Muscle of leg (tissue), 11 donors: ENCODE results near the gene EHMT1. TPM values are rescaled to one million over a fixed set of nuclear protein-coding genes. Genes with fewer than 3 reads are reported as not detected.
A peak's percentile ranks its signal among the peaks of the same experiment; 100 is the strongest.
"Not testable (repeated sequence)": the region's sequence is repeated elsewhere in the genome, so short reads cannot be mapped to it uniquely, and the experiment has no call there.

Source experiments
- DNase-seq: peaks from one replicate; pipeline ENCODE4 v3.0.0; 2013
- H3K27ac ChIP-seq: one replicate; pipeline ENCODE4 v1.5.1; 2013; ENCODE audit warnings: mild to moderate bottlenecking, low read length, control low read depth
- H3K27me3 ChIP-seq: one replicate; pipeline ENCODE4 v1.6.1; 2013; ENCODE audit warnings: low read length; ENCODE audit not compliant: control insufficient read depth, insufficient read depth
- H3K36me3 ChIP-seq: one replicate; pipeline ENCODE4 v1.6.1; 2013; ENCODE audit warnings: low read length; ENCODE audit not compliant: control insufficient read depth, insufficient read depth
- H3K4me1 ChIP-seq: one replicate; pipeline ENCODE4 v1.6.1; 2013; ENCODE audit warnings: low read length; ENCODE audit not compliant: control insufficient read depth, insufficient read depth
- H3K4me3 ChIP-seq: one replicate; pipeline ENCODE4 v1.5.1; 2013; ENCODE audit warnings: low read length, control low read depth
- H3K9me3 ChIP-seq: replicated peaks from 2 replicates; pipeline ENCODE4 v1.6.1; 2013; ENCODE audit warnings: low read depth, low read length; ENCODE audit not compliant: control insufficient read depth
- WGBS: methylation state at CpG from one replicate; pipeline ENCODE4 v1.1.5; 2013; ENCODE audit warnings: missing lambda C conversion rate; ENCODE audit not compliant: insufficient coverage; 5-methylcytosine and 5-hydroxymethylcytosine counted together
- polyA plus RNA-seq, 8 donors: library from polyadenylated mRNA; unstranded; fragments of 120-200 nt; gene quantifications; one replicate each; pipeline versions ENCODE4 v1.2.1 to v1.2.3, GENCODE V29; 2013; ENCODE audit warnings: inconsistent platforms in 1 of 8, low replicate concordance in 1 of 8; ENCODE audit not compliant: insufficient read length in 8 of 8, insufficient read depth in 1 of 8
- total RNA-seq: library from RNA; stranded (reverse); fragments of 120-200 nt; gene quantifications from one replicate; pipeline ENCODE4 v1.2.4, GENCODE V29; 2013

Gene EHMT1
- total and polyA plus RNA-seq, 9 donors: 29.9 to 59.7 (median 47.7) TPM

DNA sequence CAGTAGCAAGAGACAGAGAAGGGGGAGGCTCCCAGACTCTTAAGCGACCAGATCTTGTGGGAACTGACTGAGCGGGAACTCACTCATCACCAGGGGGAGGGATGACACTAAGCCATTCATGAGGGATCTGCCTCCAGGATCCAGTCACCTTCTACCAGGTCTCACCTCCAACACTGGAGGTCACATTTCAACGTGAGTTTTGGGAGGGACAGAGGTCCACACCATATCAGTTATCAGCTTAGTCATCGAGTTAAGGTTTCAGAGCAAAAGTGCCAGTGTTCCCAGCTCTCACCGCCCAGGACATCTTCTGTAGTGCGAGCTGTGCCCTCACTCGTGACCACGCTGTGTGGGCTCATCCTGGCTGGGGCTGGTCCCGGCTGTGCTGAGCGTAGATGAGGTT lies 160.1 kb downstream of the EHMT1 start:
- Histone ChIP-seq H3K4me3 (no peak overlapping the region), H3K4me1 (peaks cover 12% of the 10 kb centered on the region), H3K9me3 (no peaks in the 10 kb centered on the region), H3K27me3 (no peaks in the 10 kb centered on the region), H3K36me3 (peaks cover 73% of the 10 kb centered on the region), H3K27ac (no peak overlapping the region)
- WGBS: 92% methylated on average over 8 of the region's 10 CpGs
- DNase-seq: no peak

DNA sequence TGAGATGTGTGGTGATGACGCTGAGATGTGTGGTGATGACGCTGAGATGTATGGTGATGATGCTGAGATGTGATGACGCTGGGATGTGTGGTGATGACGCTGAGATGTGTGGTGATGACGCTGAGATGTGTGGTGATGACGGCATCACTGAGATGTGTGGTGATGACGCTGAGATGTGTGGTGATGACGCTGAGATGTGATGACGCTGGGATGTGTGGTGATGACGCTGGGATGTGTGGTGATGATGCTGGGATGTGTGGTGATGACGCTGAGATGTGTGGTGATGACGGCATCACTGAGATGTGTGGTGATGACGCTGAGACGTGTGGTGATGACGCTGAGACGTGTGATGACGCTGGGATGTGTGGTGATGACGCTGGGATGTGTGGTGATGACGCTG lies 161.2 kb downstream of the EHMT1 start:
- peaks cover 16% of the 10 kb centered on the region for H3K4me1 ChIP-seq

GRCh38 chr9:137781906-137782585 lies 163.2 kb downstream of the EHMT1 start:
- DNase-seq: no peak
- Histone ChIP-seq H3K9me3 (no peaks in the 10 kb centered on the region), H3K27me3 (no peaks in the 10 kb centered on the region), H3K27ac (no peak overlapping the region), H3K36me3 (peaks cover 60% of the 10 kb centered on the region), H3K4me1 (peaks cover 16% of the 10 kb centered on the region), H3K4me3 (no peak overlapping the region)
- 91% methylated on average over 24 of the region's 29 CpGs for WGBS

More for the DNA sequence above, 161.2 kb downstream of the EHMT1 start:
- not testable (repeated sequence) for H3K27ac ChIP-seq, H3K27me3 ChIP-seq, H3K4me3 ChIP-seq, H3K9me3 ChIP-seq, DNase-seq
- 97% methylated on average over 10 of the region's 19 CpGs for WGBS
- peaks cover 69% of the 10 kb centered on the region for H3K36me3 ChIP-seq

- Histone ChIP-seq H3K4me3 (no peak overlapping the region), H3K4me1 (peaks cover 16% of the 10 kb centered on the region), H3K36me3 (peaks cover 55% of the 10 kb centered on the region), H3K27ac (no peak overlapping the region), H3K9me3 (no peaks in the 10 kb centered on the region), H3K27me3 (no peaks in the 10 kb centered on the region)
- 90% methylated on average over 2 of the region's 12 CpGs for WGBS
- peak; percentile 72 for DNase-seq
Measured at GRCh38 chr9:137783521-137783920, 164.7 kb downstream of the EHMT1 start.

- Histone ChIP-seq H3K27me3 (no peaks in the 10 kb centered on the region), H3K4me1 (peaks cover 16% of the 10 kb centered on the region), H3K4me3 (no peak overlapping the region), H3K27ac (no peak overlapping the region), H3K9me3 (no peaks in the 10 kb centered on the region), H3K36me3 (peaks cover 52% of the 10 kb centered on the region)
- 73% methylated on average over 11 of the region's 12 CpGs for WGBS
- no peak for DNase-seq
Measured at GRCh38 chr9:137784046-137784445, 165.2 kb downstream of the EHMT1 start.

GRCh38 chr9:137784641-137785513 lies 166.1 kb downstream of the EHMT1 start:
- 78% methylated on average over 20 of the region's 20 CpGs for WGBS
- Histone ChIP-seq H3K4me3 (no peak overlapping the region), H3K9me3 (no peaks in the 10 kb centered on the region), H3K27me3 (no peaks in the 10 kb centered on the region), H3K36me3 (peaks cover 50% of the 10 kb centered on the region), H3K4me1 (peaks cover 16% of the 10 kb centered on the region), H3K27ac (no peak overlapping the region)
- DNase-seq: no peak

GRCh38 chr9:137785704-137786161 lies 166.9 kb downstream of the EHMT1 start:
- DNase-seq: no peak
- Histone ChIP-seq H3K4me3 (no peak overlapping the region), H3K9me3 (no peaks in the 10 kb centered on the region), H3K4me1 (peaks cover 16% of the 10 kb centered on the region), H3K36me3 (peaks cover 51% of the 10 kb centered on the region), H3K27me3 (no peaks in the 10 kb centered on the region), H3K27ac (no peak overlapping the region)
- WGBS: 57% methylated on average over 11 of the region's 16 CpGs

DNA sequence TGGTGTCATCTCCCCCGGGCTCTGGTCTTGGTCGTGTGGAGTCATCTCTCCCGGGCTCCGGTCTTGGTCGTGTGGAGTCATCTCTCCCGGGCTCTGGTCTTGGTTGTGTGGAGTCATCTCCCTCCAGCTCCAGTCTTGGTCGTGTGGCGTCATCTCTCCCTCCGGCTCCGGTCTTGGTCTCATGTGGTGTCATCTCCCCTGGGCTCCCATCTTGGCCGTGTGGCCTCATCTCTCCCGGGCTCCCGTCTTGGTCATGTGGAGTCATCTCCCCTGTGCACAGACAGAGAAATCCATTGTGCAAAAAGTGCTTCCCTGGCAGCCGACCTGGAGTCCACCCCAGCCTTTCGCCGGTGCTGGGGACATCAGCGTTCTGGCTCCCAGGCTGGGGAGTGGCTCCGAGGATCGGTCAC lies 167.7 kb downstream of the EHMT1 start:
- WGBS: 80% methylated on average over 19 of the region's 19 CpGs
- H3K27ac ChIP-seq: no peak overlapping the region
- no peaks in the 10 kb centered on the region for H3K9me3 ChIP-seq
- no peak overlapping the region for H3K4me3 ChIP-seq
- peaks cover 16% of the 10 kb centered on the region for H3K4me1 ChIP-seq
- H3K36me3 ChIP-seq: peaks cover 53% of the 10 kb centered on the region
- DNase-seq: no peak
- no peaks in the 10 kb centered on the region for H3K27me3 ChIP-seq

- H3K4me3 ChIP-seq: no peak overlapping the region
- H3K9me3 ChIP-seq: no peaks in the 10 kb centered on the region
- no peaks in the 10 kb centered on the region for H3K27me3 ChIP-seq
- no peak for DNase-seq
- WGBS: 87% methylated on average over 12 of the region's 15 CpGs
- peaks cover 48% of the 10 kb centered on the region for H3K36me3 ChIP-seq
- H3K27ac ChIP-seq: no peak overlapping the region
- H3K4me1 ChIP-seq: peaks cover 16% of the 10 kb centered on the region
Measured at GRCh38 chr9:137787381-137787780, 168.6 kb downstream of the EHMT1 start.

GRCh38 chr9:137787786-137788505 lies 169.1 kb downstream of the EHMT1 start:
- Histone ChIP-seq H3K27ac (no peak overlapping the region), H3K4me3 (no peak overlapping the region), H3K27me3 (no peaks in the 10 kb centered on the region), H3K9me3 (no peaks in the 10 kb centered on the region), H3K36me3 (peaks cover 48% of the 10 kb centered on the region), H3K4me1 (peaks cover 11% of the 10 kb centered on the region)
- WGBS: 86% methylated on average over 16 of the region's 18 CpGs
- DNase-seq: no peak
